HEK293T (cell line): ENCODE measurements around the gene ARHGAP29.

ENCODE experiments used
- BHLHE40 ChIP-seq: fragments of 450-650 bp; IDR thresholded peaks from 2 replicates; pipeline ENCODE4 v1.6.1; 2016; ENCODE audit warnings: mild to moderate bottlenecking, moderate library complexity, borderline replicate concordance
- ELF4 ChIP-seq: fragments of 450-650 bp; IDR thresholded peaks from 2 replicates; pipeline ENCODE4 v1.6.1; 2017; ENCODE audit warnings: antibody characterized with exemption

GRCh38 chr1:94199398-94199797 lies 38.0 kb downstream of the ARHGAP29 start:
- TF ChIP-seq ELF4, result no peak
- no peak for TF ChIP-seq BHLHE40
